SK-N-SH (cell line): ENCODE data around the gene TCP10L. TPM values are rescaled to one million over a fixed set of nuclear protein-coding genes. Genes with fewer than 3 reads are reported as not detected.

ENCODE experiments used
- CTCF ChIA-PET: fragments of 300-600, 350-600 bp; formaldehyde crosslinking; extraction: SDS; loops from one replicate; lab custom pipeline; 2021; lab: Yijun Ruan, JAX
- POLR2A ChIA-PET: fragments of 350-600 bp; sonication (Branson Sonifier 250); formaldehyde crosslinking; extraction: SDS; loops from one replicate; lab custom pipeline; 2020; ENCODE audit warnings: antibody characterized with exemption, inconsistent platforms; lab: Yijun Ruan, JAX
- DNase-seq: peaks from one replicate; pipeline ENCODE4 v3.0.0; 2012
- H2AFZ ChIP-seq: fragments of 200-600 bp; sonication (generic); 2 replicates; pipeline ENCODE4 v1.8.1; 2016; ENCODE audit warnings: antibody characterized with exemption, mild to moderate bottlenecking, low read depth
- H3F3A ChIP-seq: fragments of 200-600 bp; sonication (generic); replicated peaks from 2 replicates; pipeline ENCODE3; 2016; ENCODE audit warnings: antibody characterized with exemption, mild to moderate bottlenecking; ENCODE audit not compliant: insufficient read depth
- H3K27ac ChIP-seq, 2 experiments: fragments of 200-500 bp in 1 of 2; fragments of 200-600 bp in 1 of 2; sonication (Bioruptor generic) in 1 of 2; sonication (generic), shearing (Covaris generic) in 1 of 2; 2 replicates each; pipeline versions ENCODE4 v1.5.1 to v1.6.1; 2014 to 2016; ENCODE audit warnings: low read depth in 2 of 2, inconsistent platforms in 1 of 2, low read length in 1 of 2, mild to moderate bottlenecking in 1 of 2, mixed read lengths in 1 of 2
- H3K27me3 ChIP-seq: fragments of 200-600 bp; sonication (generic), shearing (Covaris generic); 2 replicates; pipeline ENCODE4 v1.6.1; 2016; ENCODE audit warnings: mixed run types; ENCODE audit not compliant: insufficient read depth
- H3K36me3 ChIP-seq, 2 experiments: fragments of 200-500 bp in 1 of 2; fragments of 200-600 bp in 1 of 2; sonication (Bioruptor generic) in 1 of 2; sonication (generic) in 1 of 2; replicated peaks in 1 of 2; 2 replicates each; pipeline versions ENCODE3 to v1.5.1; 2014 to 2016; ENCODE audit warnings: low read length in 1 of 2, mild to moderate bottlenecking in 1 of 2; ENCODE audit not compliant: insufficient read depth in 2 of 2, control insufficient read depth in 1 of 2
- H3K4me1 ChIP-seq, 2 experiments: fragments of 200-500 bp in 1 of 2; fragments of 200-600 bp in 1 of 2; sonication (Bioruptor generic) in 1 of 2; sonication (generic), shearing (Covaris generic) in 1 of 2; 2 replicates each; pipeline versions ENCODE4 v1.5.1 to v1.6.1; 2014 to 2016; ENCODE audit warnings: low read depth in 1 of 2, low read length in 1 of 2, mixed run types in 1 of 2; ENCODE audit not compliant: insufficient read depth in 2 of 2, control insufficient read depth in 1 of 2
- H3K4me2 ChIP-seq: fragments of 200-600 bp; sonication (generic), shearing (Covaris generic); 2 replicates; pipeline ENCODE4 v1.6.1; 2017; ENCODE audit warnings: mixed run types
- H3K4me3 ChIP-seq, 2 experiments: fragments of 200-500 bp in 1 of 2; fragments of 200-600 bp in 1 of 2; sonication (Bioruptor generic) in 1 of 2; sonication (generic), shearing (Covaris generic) in 1 of 2; 2 replicates each; pipeline versions ENCODE4 v1.5.1 to v1.8.1; 2014 to 2016; ENCODE audit warnings: low read depth in 2 of 2, inconsistent platforms in 1 of 2, low read length in 1 of 2, mild to moderate bottlenecking in 1 of 2, mixed read lengths in 1 of 2, moderate library complexity in 1 of 2
- H3K79me2 ChIP-seq: fragments of 200-600 bp; sonication (generic); 2 replicates; pipeline ENCODE4 v1.8.1; 2017; ENCODE audit warnings: mild to moderate bottlenecking; ENCODE audit not compliant: insufficient read depth
- H3K9ac ChIP-seq: fragments of 200-600 bp; sonication (generic); 2 replicates; pipeline ENCODE4 v1.6.1; 2017; ENCODE audit warnings: mixed run types
- H3K9me2 ChIP-seq: fragments of 200-600 bp; sonication (generic); 2 replicates; pipeline ENCODE4 v1.6.1; 2017; ENCODE audit warnings: mixed run types
- H3K9me3 ChIP-seq: fragments of 200-600 bp; sonication (generic); 2 replicates; pipeline ENCODE4 v1.6.1; 2017; ENCODE audit warnings: mixed run types, mild to moderate bottlenecking, moderate library complexity
- H4K20me1 ChIP-seq: fragments of 200-600 bp; sonication (generic); 2 replicates; pipeline ENCODE4 v1.6.1; 2017; ENCODE audit warnings: mild to moderate bottlenecking, mixed run types; ENCODE audit not compliant: insufficient read depth
- CHD2 ChIP-seq: fragments of 150-350 bp; IDR thresholded peaks from 2 replicates; pipeline ENCODE4 v1.6.1; 2018; ENCODE audit warnings: low read length; ENCODE audit not compliant: partially characterized antibody
- CTCF ChIP-seq: fragments of 200-600 bp; sonication (generic); IDR thresholded peaks from 2 replicates; pipeline ENCODE4 v1.6.1; 2017; ENCODE audit warnings: antibody characterized with exemption, mild to moderate bottlenecking, moderate library complexity
- EP300 ChIP-seq, 2 experiments: IDR thresholded peaks; 2 replicates each; pipeline versions ENCODE4 v1.4.0 to v1.6.1; 2012; ENCODE audit warnings: borderline replicate concordance in 1 of 2, low read depth in 1 of 2, low read length in 1 of 2
- GATA2 ChIP-seq: sonication (generic); formaldehyde crosslinking; IDR thresholded peaks from 2 replicates; pipeline ENCODE4 v1.5.0; 2020; ENCODE audit warnings: mild to moderate bottlenecking, missing genetic modification reagents
- JUND ChIP-seq: IDR thresholded peaks from 2 replicates; pipeline ENCODE4 v1.4.0; 2012
- MXI1 ChIP-seq: IDR thresholded peaks from 2 replicates; pipeline ENCODE4 v1.6.1; 2012; ENCODE audit warnings: mild to moderate bottlenecking, low read depth, low read length, improper control_type of control experiment
- NFIC ChIP-seq: IDR thresholded peaks from 2 replicates; pipeline ENCODE4 v1.4.0; 2012; ENCODE audit warnings: borderline replicate concordance
- NRF1 ChIP-seq: IDR thresholded peaks from 2 replicates; pipeline ENCODE4 v1.6.1; 2012; ENCODE audit warnings: low read depth, mild to moderate bottlenecking, low read length
- RAD21 ChIP-seq: IDR thresholded peaks from 2 replicates; pipeline ENCODE4 v1.6.1; 2012; ENCODE audit warnings: mild to moderate bottlenecking, low read length
- RCOR1 ChIP-seq: fragments of 150-350 bp; IDR thresholded peaks from 2 replicates; pipeline ENCODE4 v1.6.1; 2017; ENCODE audit warnings: antibody characterized with exemption, low read length
- RFX5 ChIP-seq: IDR thresholded peaks from 2 replicates; pipeline ENCODE4 v1.6.1; 2012; ENCODE audit warnings: mild to moderate bottlenecking, improper control_type of control experiment, low read length
- SMC3 ChIP-seq: IDR thresholded peaks from 2 replicates; pipeline ENCODE4 v1.6.1; 2012; ENCODE audit warnings: low read depth, low read length, improper control_type of control experiment
- TAF1 ChIP-seq: IDR thresholded peaks from 2 replicates; pipeline ENCODE4 v1.6.1; 2012; ENCODE audit warnings: low read depth, mild to moderate bottlenecking, low read length, moderate library complexity, borderline replicate concordance
- TEAD4 ChIP-seq: IDR thresholded peaks from 2 replicates; pipeline ENCODE4 v1.4.0; 2012; ENCODE audit warnings: mild to moderate bottlenecking, borderline replicate concordance; ENCODE audit not compliant: insufficient read depth
- WGBS: methylation state at CpG from one replicate; pipeline ENCODE4 v1.1.6; 2017; ENCODE audit warnings: low lambda C conversion rate; 5-methylcytosine and 5-hydroxymethylcytosine counted together
- polyA plus RNA-seq, 3 experiments: library from polyadenylated mRNA; depleted of rRNA; stranded (reverse); fragments of >200 nt; gene quantifications; 2 replicates each; pipeline ENCODE4 v1.2.3, GENCODE V29; 2012

TCP10L gene
- polyA plus RNA-seq, 1 of the 3 experiments (the other 2 are of a cell fraction) = 0.33 TPM

GRCh38 chr21:32578107-32578691, 7.1 kb downstream of the TCP10L start:
- Histone ChIP-seq H3K9ac (no peak overlapping the region), H3K9me2 (no peaks in the 10 kb centered on the region), H3K4me3 (no peak overlapping the region), H3K27me3 (no peaks in the 10 kb centered on the region), H3K79me2 (no peaks in the 10 kb centered on the region), H3K9me3 (no peaks in the 10 kb centered on the region), H3K27ac (no peak overlapping the region), H3K36me3 (no peaks in the 10 kb centered on the region), H3K4me2 (no peak overlapping the region), H3K4me1 (no peaks in the 10 kb centered on the region), H3F3A (peaks cover 3% of the 10 kb centered on the region), H2AFZ (no peak overlapping the region), H4K20me1 (no peaks in the 10 kb centered on the region)
- CTCF ChIA-PET = interaction anchor here (0.7 to 1.5 kb wide), 5 partner anchors 9 to 176 kb away, joined by 3 to 5 read pairs (median 3); no protein-coding TSS in a partner anchor
- peak; percentile 44 for DNase-seq
- no peak for TF ChIP-seq NFIC
- TF ChIP-seq SMC3 = peak; percentile 35; the same call in 1 of the 2 replicates
- TF ChIP-seq CTCF = peak; percentile 48
- TF ChIP-seq GATA2 (CRISPR knock-in tag) = no peak
- TF ChIP-seq RAD21 = peak; percentile 55
- POLR2A ChIA-PET = no interaction called here
- 35% methylated on average over 14 of the region's 15 CpGs for WGBS

DNA sequence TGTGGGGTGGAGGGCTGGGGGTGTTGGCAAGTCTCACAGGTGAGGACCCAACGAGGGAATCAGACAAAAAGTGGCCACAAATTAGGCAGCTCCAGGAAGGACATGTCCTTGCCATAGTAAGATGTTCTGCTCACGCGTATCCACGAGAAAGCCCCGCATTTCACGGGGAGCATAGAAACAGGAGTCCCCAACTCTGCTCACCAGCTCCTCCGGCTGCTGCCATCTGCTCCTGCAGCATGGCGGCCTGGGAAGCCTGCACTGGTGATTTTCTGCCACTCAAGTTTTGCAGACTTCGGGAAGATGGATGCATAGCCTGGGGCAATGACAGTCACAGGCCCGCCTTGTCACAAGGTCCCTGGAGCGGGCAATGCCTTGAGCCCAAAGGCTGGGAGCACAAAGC, 9.3 kb downstream of the TCP10L start:
- Histone ChIP-seq H3K27ac (no peak overlapping the region), H3K9me3 (peaks cover 3% of the 10 kb centered on the region; the same call in 1 of the 2 replicates), H4K20me1 (no peaks in the 10 kb centered on the region), H3K9me2 (no peaks in the 10 kb centered on the region), H3K27me3 (no peaks in the 10 kb centered on the region), H3F3A (peaks cover 3% of the 10 kb centered on the region), H3K4me1 (no peaks in the 10 kb centered on the region; a peak in 1 of 4 replicates), H3K4me3 (no peak overlapping the region), H3K79me2 (no peaks in the 10 kb centered on the region), H3K36me3 (no peaks in the 10 kb centered on the region), H3K9ac (no peak overlapping the region), H3K4me2 (no peak overlapping the region), H2AFZ (no peak overlapping the region)
- WGBS = 84% methylated on average over 11 of the region's 11 CpGs
- ChIA-PET CTCF (interaction anchor here (1.0 to 1.4 kb wide), 3 partner anchors 24 to 173 kb away, joined by 3 read pairs; no protein-coding TSS in a partner anchor), POLR2A (no interaction called here)
- TF ChIP-seq TEAD4 (no peak), TAF1 (no peak), RCOR1 (no peak), NFIC (no peak), JUND (no peak), EP300 (IDR thresholded peaks at IDR 0.05; ENCODE audit: borderline replicate concordance in 1 of 2, low read depth in 1 of 2, low read length in 1 of 2) (no peak), MXI1 (no peak), NRF1 (no peak), CHD2 (no peak), RFX5 (no peak)
- no peak for DNase-seq
